G401 (cell line): ENCODE results near the gene PIGV. TPM values are rescaled to one million over a fixed set of nuclear protein-coding genes. Genes with fewer than 3 reads are reported as not detected.

ENCODE experiments used
- DNase-seq: peaks from one replicate; pipeline ENCODE4 v3.0.0-alpha.2; 2015; ENCODE audit warnings: low spot score
- in situ Hi-C: cut with HindIII; loops from 2 replicates; pipeline ENCODE4 v1.10.0; 2016; ENCODE audit warnings: low sequenced_read_pairs, mixed read lengths
- total RNA-seq: library from RNA; depleted of rRNA; stranded (reverse); fragments of >200 nt; shearing (Covaris generic); gene quantifications from 2 replicates; pipeline ENCODE4 v1.2.3, GENCODE V29; 2014

The PIGV gene
- total RNA-seq, 1 experiment from 2014 or later, result 9.1 TPM

- DNase-seq, result no peak
- in situ Hi-C loops, result no loop called here
Observed at GRCh38 chr1:26771643-26772321, 16.0 kb upstream of the PIGV start.

GRCh38 chr1:26772687-26773086, 15.1 kb upstream of the PIGV start:
- in situ Hi-C loops, result no loop called here
- DNase-seq, result no peak

GRCh38 chr1:26774462-26774861, 13.3 kb upstream of the PIGV start:
- in situ Hi-C loops, result no loop called here
- DNase-seq, result peak; percentile 23

GRCh38 chr1:26775666-26776065, 12.1 kb upstream of the PIGV start:
- DNase-seq, result no peak
- in situ Hi-C loops, result no loop called here

- in situ Hi-C loops, result no loop called here
- DNase-seq, result no peak
Observed at GRCh38 chr1:26779098-26779668, 8.6 kb upstream of the PIGV start.

GRCh38 chr1:26780344-26780957, 7.3 kb upstream of the PIGV start:
- peak; percentile 60 for DNase-seq
- in situ Hi-C loops, result no loop called here

- no peak for DNase-seq
- in situ Hi-C loops, result no loop called here
Observed at GRCh38 chr1:26781206-26781825, 6.4 kb upstream of the PIGV start.

- DNase-seq, result no peak
- in situ Hi-C loops, result no loop called here
Observed at GRCh38 chr1:26782521-26783212, 5.1 kb upstream of the PIGV start.

- in situ Hi-C loops, result no loop called here
- DNase-seq, result no peak
Observed at GRCh38 chr1:26783646-26784022, 4.1 kb upstream of the PIGV start.

GRCh38 chr1:26784023-26784871, 3.5 kb upstream of the PIGV start:
- DNase-seq, result peak; percentile 57

GRCh38 chr1:26784886-26785285, 2.9 kb upstream of the PIGV start:
- in situ Hi-C loops, result no loop called here
- DNase-seq, result no peak

More at GRCh38 chr1:26784023-26784871, 3.5 kb upstream of the PIGV start:
- in situ Hi-C loops, result no loop called here

GRCh38 chr1:26785611-26786436, 1.9 kb upstream of the PIGV start:
- in situ Hi-C loops, result no loop called here
- DNase-seq, result peak; percentile 34

- DNase-seq, result peak; percentile 64
- in situ Hi-C loops, result no loop called here
Observed at GRCh38 chr1:26786437-26787380, 1.0 kb upstream of the PIGV start.

- no peak for DNase-seq
- in situ Hi-C loops, result no loop called here
Observed at GRCh38 chr1:26787381-26787705, 407 bp upstream of the PIGV start.

GRCh38 chr1:26788515-26788785, 700 bp downstream of the PIGV start:
- in situ Hi-C loops, result no loop called here
- no peak for DNase-seq

GRCh38 chr1:26788836-26789611, 1.3 kb downstream of the PIGV start:
- peak; percentile 94 for DNase-seq
- in situ Hi-C loops, result no loop called here

GRCh38 chr1:26789612-26789865, 1.8 kb downstream of the PIGV start:
- in situ Hi-C loops, result no loop called here

More at GRCh38 chr1:26789612-26789865, 1.8 kb downstream of the PIGV start:
- DNase-seq, result no peak
